Measurements from ENCODE around the gene LCP1.

The LCP1 gene

DNA sequence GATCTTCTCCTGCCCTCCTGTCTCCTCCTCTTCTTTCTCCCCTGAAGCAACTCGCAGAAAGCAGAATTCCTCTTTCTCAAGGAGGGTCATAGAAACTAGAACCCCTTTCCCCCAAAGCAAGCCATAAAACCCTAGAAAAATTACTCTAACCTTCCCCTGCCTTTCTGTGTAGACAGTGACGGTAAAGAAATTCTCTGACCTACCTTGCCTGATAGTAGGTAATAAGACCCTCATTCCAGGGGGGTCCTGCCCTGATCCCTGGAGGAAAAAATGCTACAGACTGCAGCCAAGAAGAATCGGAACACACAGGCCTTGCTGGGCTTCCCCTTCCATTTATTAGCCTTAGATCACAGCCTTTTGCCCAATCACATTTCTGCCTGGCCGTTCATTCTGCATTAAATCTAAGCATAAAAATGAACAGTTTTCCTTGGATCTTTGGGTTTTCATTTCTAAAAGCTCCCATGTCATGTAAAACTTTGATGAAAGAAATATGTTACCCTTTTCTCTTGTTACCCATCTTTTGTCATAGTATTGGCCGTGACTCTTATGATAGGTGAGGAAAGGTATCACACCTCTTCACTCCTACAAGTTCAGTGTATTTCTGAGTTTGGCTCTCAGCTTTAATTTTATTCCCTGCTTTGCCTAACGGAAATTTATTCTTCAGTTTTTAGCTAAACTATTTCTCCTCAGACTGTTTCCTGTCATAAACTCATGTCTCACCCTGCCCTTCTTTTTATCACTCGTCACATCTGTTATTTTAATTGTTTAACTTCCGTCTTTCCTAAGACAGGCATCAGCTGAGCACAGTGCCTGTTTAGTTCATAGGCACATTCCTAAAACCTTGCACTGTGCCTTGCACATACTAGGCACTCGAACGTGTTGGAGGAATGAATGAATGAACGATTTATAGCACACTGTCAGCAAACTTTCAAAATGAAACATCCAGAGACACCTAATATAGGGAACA, 56.7 kb downstream of the LCP1 start:
- H3K27ac ChIP-seq (replicated peaks), result peak overlapping the region; percentile 42

DNA sequence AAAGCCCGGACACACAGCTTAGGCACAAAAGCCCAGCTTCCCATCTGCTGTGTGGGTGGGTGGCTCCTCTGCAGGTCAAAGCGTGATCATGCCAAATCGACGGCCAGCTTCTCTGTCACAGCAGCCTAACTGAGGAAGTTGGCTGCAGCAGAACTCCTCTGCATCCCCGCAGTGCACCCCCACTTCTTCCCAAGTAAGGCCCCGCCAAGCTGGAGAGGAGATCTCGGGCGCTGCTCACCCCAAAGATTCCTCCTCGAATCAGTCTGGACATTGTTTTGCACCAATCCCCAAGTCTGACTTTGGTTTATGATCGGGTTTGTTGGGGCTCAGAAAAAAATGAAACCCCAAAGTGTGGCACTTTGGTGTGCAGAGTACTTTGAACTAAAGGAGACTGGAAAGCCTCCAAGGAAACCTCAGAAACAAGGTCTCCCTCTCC, 57.4 kb downstream of the LCP1 start:
- peak overlapping the region; percentile 42 for H3K27ac ChIP-seq (replicated peaks)
- TF ChIP-seq, protein P1, sequence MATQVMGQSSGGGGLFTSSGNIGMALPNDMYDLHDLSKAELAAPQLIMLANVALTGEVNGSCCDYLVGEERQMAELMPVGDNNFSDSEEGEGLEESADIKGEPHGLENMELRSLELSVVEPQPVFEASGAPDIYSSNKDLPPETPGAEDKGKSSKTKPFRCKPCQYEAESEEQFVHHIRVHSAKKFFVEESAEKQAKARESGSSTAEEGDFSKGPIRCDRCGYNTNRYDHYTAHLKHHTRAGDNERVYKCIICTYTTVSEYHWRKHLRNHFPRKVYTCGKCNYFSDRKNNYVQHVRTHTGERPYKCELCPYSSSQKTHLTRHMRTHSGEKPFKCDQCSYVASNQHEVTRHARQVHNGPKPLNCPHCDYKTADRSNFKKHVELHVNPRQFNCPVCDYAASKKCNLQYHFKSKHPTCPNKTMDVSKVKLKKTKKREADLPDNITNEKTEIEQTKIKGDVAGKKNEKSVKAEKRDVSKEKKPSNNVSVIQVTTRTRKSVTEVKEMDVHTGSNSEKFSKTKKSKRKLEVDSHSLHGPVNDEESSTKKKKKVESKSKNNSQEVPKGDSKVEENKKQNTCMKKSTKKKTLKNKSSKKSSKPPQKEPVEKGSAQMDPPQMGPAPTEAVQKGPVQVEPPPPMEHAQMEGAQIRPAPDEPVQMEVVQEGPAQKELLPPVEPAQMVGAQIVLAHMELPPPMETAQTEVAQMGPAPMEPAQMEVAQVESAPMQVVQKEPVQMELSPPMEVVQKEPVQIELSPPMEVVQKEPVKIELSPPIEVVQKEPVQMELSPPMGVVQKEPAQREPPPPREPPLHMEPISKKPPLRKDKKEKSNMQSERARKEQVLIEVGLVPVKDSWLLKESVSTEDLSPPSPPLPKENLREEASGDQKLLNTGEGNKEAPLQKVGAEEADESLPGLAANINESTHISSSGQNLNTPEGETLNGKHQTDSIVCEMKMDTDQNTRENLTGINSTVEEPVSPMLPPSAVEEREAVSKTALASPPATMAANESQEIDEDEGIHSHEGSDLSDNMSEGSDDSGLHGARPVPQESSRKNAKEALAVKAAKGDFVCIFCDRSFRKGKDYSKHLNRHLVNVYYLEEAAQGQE (IDR thresholded peaks at IDR 0.05; ENCODE audit: insufficient replicate concordance, low read depth), result no peak
- no peak for TF ChIP-seq GABPA (IDR thresholded peaks at IDR 0.05; ENCODE audit: low read depth)
- TF ChIP-seq, protein P2, sequence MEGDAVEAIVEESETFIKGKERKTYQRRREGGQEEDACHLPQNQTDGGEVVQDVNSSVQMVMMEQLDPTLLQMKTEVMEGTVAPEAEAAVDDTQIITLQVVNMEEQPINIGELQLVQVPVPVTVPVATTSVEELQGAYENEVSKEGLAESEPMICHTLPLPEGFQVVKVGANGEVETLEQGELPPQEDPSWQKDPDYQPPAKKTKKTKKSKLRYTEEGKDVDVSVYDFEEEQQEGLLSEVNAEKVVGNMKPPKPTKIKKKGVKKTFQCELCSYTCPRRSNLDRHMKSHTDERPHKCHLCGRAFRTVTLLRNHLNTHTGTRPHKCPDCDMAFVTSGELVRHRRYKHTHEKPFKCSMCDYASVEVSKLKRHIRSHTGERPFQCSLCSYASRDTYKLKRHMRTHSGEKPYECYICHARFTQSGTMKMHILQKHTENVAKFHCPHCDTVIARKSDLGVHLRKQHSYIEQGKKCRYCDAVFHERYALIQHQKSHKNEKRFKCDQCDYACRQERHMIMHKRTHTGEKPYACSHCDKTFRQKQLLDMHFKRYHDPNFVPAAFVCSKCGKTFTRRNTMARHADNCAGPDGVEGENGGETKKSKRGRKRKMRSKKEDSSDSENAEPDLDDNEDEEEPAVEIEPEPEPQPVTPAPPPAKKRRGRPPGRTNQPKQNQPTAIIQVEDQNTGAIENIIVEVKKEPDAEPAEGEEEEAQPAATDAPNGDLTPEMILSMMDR (IDR thresholded peaks at IDR 0.05; ENCODE audit: insufficient read depth, low read length), result no peak
- TF ChIP-seq SPI1 (IDR thresholded peaks at IDR 0.05; ENCODE audit: borderline replicate concordance, low read depth), result no peak
- peak; percentile 90 for TF ChIP-seq POLR2AphosphoS5 (IDR thresholded peaks at IDR 0.05; ENCODE audit: low read depth)
- no peaks in the 10 kb centered on the region for H3K27me3 ChIP-seq (ENCODE audit: insufficient read depth, poor library complexity, severe bottlenecking)
- DNase-seq (ENCODE audit: low read depth in 1 of 2, low spot score in 1 of 2), result peak in 1 of 2 experiments; percentile 79
- H3K4me3 ChIP-seq (replicated peaks; ENCODE audit: insufficient read depth, low read length), result no peak overlapping the region

More for the DNA sequence above, 56.7 kb downstream of the LCP1 start:
- peak in 1 of 2 experiments; percentile 45 for DNase-seq (ENCODE audit: low read depth in 1 of 2, low spot score in 1 of 2)
- no peaks in the 10 kb centered on the region for H3K27me3 ChIP-seq (ENCODE audit: insufficient read depth, poor library complexity, severe bottlenecking)
- TF ChIP-seq POLR2AphosphoS5 (IDR thresholded peaks at IDR 0.05; ENCODE audit: low read depth) (peak; percentile 23; the same call in 1 of the 2 replicates), SPI1 (IDR thresholded peaks at IDR 0.05; ENCODE audit: borderline replicate concordance, low read depth) (no peak)
- TF ChIP-seq, protein P2 (IDR thresholded peaks at IDR 0.05; ENCODE audit: insufficient read depth, low read length), result no peak
- TF ChIP-seq, protein P1 (IDR thresholded peaks at IDR 0.05; ENCODE audit: insufficient replicate concordance, low read depth), result no peak
- H3K4me3 ChIP-seq (replicated peaks; ENCODE audit: insufficient read depth, low read length), result no peak overlapping the region

DNA sequence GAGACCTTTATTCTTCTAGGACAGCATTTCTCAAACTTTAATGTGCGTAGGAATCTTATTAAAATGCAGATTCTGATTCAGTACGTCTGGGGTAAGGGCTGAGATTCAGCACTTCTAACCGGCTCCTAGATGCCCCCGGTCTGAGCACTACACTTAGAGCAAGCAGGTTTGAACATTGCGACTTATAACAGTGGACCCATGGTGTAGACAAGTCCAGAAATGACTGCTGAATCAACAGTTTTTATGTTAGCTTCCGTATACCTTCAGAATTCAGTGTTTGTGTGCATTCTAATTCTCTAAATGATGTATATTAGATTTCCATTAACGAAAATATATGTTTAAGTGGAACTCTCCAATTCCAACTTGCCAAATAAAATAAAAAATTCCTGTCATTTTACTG, 59.7 kb downstream of the LCP1 start:
- Histone ChIP-seq H3K27me3 (ENCODE audit: insufficient read depth, poor library complexity, severe bottlenecking) (no peaks in the 10 kb centered on the region), H3K4me3 (replicated peaks; ENCODE audit: insufficient read depth, low read length) (no peak overlapping the region), H3K27ac (replicated peaks) (no peak overlapping the region)
- no peak for DNase-seq (ENCODE audit: low read depth in 1 of 2, low spot score in 1 of 2)
- TF ChIP-seq, protein P2 (IDR thresholded peaks at IDR 0.05; ENCODE audit: insufficient read depth, low read length), result no peak
- no peak for TF ChIP-seq GABPA (IDR thresholded peaks at IDR 0.05; ENCODE audit: low read depth)
- TF ChIP-seq, protein P1 (IDR thresholded peaks at IDR 0.05; ENCODE audit: insufficient replicate concordance, low read depth), result no peak
- TF ChIP-seq SPI1 (IDR thresholded peaks at IDR 0.05; ENCODE audit: borderline replicate concordance, low read depth), result no peak
- no peak for TF ChIP-seq POLR2AphosphoS5 (IDR thresholded peaks at IDR 0.05; ENCODE audit: low read depth)

All from HL-60 (cell line).